KOPT-K1 (cell line): Measurements from ENCODE around the gene PTPN14.
A peak's percentile ranks its signal among the peaks of the same experiment; 100 is the strongest.

Source experiments
- H3K27ac ChIP-seq: fragments of 200-600 bp; sonication (generic); 2 replicates; pipeline ENCODE4 v1.5.1; 2016; ENCODE audit warnings: antibody characterized with exemption, mild to moderate bottlenecking, low read depth, low read length; ENCODE audit not compliant: poor library complexity, severe bottlenecking
- H3K36me3 ChIP-seq: fragments of 200-600 bp; sonication (generic); 2 replicates; pipeline ENCODE4 v1.5.1; 2017; ENCODE audit warnings: antibody characterized with exemption, mild to moderate bottlenecking, low read length, moderate library complexity; ENCODE audit not compliant: insufficient read depth
- H3K9me3 ChIP-seq: fragments of 200-600 bp; sonication (generic); 2 replicates; pipeline ENCODE4 v1.5.1; 2017; ENCODE audit warnings: antibody characterized with exemption, low read length, mild to moderate bottlenecking; ENCODE audit not compliant: insufficient read depth, poor library complexity, severe bottlenecking

PTPN14 gene

GRCh38 chr1:214312530-214313051, 238.8 kb downstream of the PTPN14 start:
- H3K36me3 ChIP-seq, result peaks cover 32% of the 10 kb centered on the region
- no peak overlapping the region for H3K27ac ChIP-seq
- H3K9me3 ChIP-seq, result no peaks in the 10 kb centered on the region

DNA sequence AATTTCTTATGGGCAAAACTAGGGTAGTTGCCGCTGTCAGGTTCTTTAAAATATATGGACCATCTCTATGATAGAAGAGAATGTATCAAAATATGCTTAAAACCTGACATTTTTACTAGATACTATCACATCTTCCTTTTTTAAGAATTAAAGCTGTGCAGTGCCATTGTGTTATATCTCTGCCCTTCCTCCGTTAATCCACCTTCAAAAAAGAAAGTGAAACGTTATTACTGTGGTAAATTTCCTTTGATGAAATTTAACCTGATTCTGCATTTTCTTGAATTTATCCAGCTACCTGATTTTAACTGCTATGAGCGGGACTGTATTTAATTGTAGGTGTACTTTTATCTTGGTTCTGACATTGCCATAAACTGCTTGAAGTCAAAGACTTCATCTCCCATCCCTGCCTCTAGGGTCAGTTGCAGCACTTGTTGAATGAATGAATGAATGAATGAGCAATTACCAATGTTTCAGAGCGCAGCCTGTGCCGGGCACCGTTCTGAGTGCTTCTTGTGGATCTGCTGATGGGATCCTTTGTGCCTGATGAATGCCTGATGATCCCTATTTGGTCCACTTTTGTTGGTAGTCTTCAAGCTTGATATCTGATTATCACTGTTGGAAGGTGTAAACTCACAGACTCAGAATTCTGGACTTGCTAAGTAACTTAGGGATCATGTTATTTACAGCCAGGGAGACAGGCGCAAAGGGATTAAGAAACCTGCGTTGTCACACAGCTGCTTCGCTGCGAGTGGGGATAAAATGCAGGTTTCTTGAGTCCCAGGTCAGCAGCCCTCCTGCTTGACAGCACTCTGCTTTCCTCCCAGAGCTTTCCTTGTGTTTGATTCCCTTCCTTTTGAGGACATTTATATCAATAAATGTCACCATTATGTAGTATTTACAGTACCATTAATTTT, 240.4 kb downstream of the PTPN14 start:
- Histone ChIP-seq H3K27ac (peak overlapping the region; percentile 65), H3K9me3 (no peaks in the 10 kb centered on the region), H3K36me3 (peaks cover 18% of the 10 kb centered on the region)

DNA sequence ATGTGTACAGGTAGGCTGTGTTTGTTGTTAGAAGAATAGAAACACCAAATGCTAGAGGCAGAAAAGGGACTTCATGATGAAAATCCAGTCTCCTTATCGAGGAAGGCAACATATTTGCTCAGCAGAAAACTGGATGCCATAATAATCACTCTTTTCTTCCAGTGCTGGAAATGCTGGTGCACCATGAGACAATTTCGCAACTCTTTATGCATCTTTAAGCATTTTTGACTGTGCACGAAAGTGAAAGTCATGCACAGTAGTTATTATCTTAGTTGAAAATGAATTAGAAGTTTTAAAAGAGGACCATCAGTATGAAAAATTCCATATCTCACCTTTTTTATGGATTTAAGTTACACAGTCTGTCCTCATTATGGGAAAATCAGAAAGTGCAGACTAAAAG, 241.4 kb downstream of the PTPN14 start:
- peaks cover 15% of the 10 kb centered on the region for H3K36me3 ChIP-seq
- H3K9me3 ChIP-seq, result no peaks in the 10 kb centered on the region
- H3K27ac ChIP-seq, result peak overlapping the region; percentile 65

GRCh38 chr1:214306269-214306668, 245.1 kb downstream of the PTPN14 start:
- H3K27ac ChIP-seq, result no peak overlapping the region
- H3K36me3 ChIP-seq, result peaks cover 9% of the 10 kb centered on the region; the same call in 1 of the 2 replicates
- H3K9me3 ChIP-seq, result no peaks in the 10 kb centered on the region

DNA sequence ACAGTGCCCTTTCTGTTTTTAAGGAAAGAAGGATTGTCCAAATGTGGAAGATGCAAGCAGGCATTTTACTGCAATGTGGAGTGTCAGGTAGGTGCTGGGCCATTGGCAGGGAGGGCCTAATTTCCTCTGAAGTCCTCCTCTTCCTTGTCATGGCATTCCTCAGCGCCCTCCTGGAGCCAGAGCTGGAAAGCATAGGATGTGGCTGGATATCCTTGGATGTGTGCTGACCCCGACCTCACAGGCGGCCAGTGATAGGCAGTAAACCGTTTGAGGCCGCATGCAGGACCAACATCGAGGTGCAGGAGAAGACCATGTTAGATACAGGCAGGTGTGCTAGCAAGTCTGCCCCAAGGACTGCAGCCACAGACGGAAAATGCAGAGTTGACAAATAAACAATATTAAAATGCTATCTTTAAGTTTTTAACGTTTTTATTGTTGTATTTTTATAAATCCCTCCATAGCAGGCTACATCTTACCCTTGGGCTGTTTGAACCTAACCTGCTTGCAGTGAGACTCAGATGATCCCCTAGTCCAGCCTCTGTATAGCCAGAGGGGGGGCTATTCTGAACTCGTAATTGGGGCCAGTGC, 246.1 kb downstream of the PTPN14 start:
- Histone ChIP-seq H3K36me3 (peaks cover 9% of the 10 kb centered on the region; the same call in 1 of the 2 replicates), H3K9me3 (no peaks in the 10 kb centered on the region)

DNA sequence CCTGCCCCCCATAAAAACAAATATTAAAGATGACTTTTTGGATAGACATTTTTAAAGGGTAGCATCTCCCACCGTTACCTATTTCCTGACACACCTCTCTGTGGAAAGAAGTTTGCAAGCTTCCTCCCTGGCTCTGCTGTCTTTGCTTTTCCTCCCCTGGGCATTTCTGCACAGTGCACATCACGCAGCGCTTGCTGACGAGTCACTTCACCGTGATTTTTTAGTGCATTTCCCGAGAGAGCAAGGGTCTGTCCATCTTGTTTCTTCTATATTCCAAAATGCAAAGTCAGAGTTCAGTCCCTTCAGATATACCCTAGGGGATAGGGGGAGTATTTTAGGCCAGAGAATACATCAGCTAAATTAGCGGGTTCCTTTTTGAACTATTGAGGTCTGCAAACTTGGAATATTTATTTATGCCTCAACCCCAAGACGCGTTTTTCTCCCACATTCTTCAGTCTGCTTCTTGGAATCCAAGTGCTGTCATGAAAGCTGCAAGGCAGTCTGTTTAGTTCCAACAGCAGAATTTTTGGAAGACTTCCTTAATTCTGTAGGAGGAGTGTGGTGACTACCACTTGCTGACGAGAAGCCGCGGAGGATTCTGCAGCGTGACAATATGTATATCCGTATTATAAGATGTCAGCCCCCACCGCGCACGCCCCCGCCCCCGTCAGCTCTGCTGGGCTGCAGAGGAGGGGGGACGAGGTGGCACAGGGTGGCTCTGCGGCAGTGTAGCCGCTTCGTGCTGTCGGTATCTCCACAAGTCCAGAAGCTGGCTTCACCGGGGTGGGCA, 248.1 kb downstream of the PTPN14 start:
- Histone ChIP-seq H3K27ac (no peak overlapping the region), H3K9me3 (no peaks in the 10 kb centered on the region), H3K36me3 (peaks cover 9% of the 10 kb centered on the region; the same call in 1 of the 2 replicates)

More for the DNA sequence above, 246.1 kb downstream of the PTPN14 start:
- no peak overlapping the region for H3K27ac ChIP-seq

DNA sequence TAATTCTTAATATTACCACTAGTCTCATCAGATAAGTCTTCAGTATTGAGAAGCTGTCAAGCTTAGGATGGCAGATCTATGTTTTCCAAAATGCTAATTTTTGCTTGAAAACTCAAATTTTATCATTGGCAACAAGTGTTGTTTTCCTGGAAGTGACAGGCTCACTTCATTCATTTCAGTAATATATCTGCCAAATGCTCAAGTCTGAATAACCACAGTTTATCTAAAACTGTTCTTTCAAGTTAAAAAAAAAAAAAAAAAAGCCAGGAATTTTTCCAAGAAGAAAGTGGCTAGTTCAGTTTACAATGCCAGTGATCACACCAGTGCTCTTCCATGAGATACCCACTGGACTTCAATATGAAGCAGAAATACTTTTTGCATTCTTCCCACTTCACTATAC, 249.9 kb downstream of the PTPN14 start:
- H3K27ac ChIP-seq, result no peak overlapping the region

DNA sequence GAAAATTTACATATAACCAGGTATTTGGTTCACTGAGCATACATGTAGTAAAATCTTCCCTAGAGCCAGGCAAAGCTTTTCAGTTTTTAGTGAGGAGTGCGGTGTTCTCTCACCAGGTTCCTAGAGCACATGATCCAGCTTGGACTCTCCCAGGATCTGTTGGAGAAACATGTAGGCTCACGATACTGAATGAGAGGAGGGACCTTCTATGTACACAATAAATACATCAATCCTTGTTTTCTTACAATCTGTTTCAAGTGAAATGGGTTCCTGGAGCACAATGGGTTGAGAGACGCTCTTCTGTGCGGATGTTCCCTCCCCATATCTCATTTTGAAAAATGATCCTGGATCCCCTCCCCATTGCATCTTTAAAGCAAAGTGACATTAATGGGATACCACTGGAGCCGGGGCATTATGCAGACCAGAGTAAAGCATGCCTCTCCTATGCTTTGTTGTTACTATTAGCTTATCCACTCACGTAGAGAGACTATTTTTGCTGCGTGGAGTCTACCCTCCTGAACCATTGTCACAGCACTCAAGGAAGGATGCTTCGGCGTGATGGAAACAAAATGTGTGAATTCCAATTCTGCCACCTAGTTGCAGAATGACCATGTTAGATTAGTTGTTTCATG, 251.1 kb downstream of the PTPN14 start:
- Histone ChIP-seq H3K9me3 (no peaks in the 10 kb centered on the region), H3K36me3 (peaks cover 5% of the 10 kb centered on the region; the same call in 1 of the 2 replicates)

More for the DNA sequence above, 249.9 kb downstream of the PTPN14 start:
- Histone ChIP-seq H3K9me3 (no peaks in the 10 kb centered on the region), H3K36me3 (peaks cover 9% of the 10 kb centered on the region; the same call in 1 of the 2 replicates)

More for the DNA sequence above, 251.1 kb downstream of the PTPN14 start:
- no peak overlapping the region for H3K27ac ChIP-seq
